Caco-2 (cell line): ENCODE results near the gene PSRC1. TPM values are rescaled to one million over a fixed set of nuclear protein-coding genes. Genes with fewer than 3 reads are reported as not detected.

Experiments
- BruUV-seq: library from RNA; stranded (reverse); fragments of 400-500 nt; replicated peaks from 2 replicates; lab custom pipeline; 2021; lab: Mats Ljungman, UMichigan
- CTCF ChIA-PET: fragments of 300-600 bp; sonication (Branson Sonifier 250); formaldehyde crosslinking; loops from one replicate; lab custom pipeline; 2022; ENCODE audit warnings: antibody characterized with exemption; lab: Charles Lee
- POLR2A ChIA-PET: fragments of 300-600 bp; sonication (Branson Sonifier 250); formaldehyde crosslinking; loops from one replicate; lab custom pipeline; 2022; ENCODE audit warnings: antibody characterized with exemption; lab: Charles Lee
- DNase-seq, 2 experiments: peaks; one replicate each; pipeline versions ENCODE4 v3.0.0 to v3.0.0-alpha.2; 2020 to 2022
- H3K27me3 ChIP-seq: replicated peaks from 2 replicates; pipeline ENCODE4 v1.6.0; 2011; ENCODE audit warnings: low read length; ENCODE audit not compliant: control insufficient read depth, insufficient read depth
- H3K36me3 ChIP-seq: 2 replicates; pipeline ENCODE4 v1.5.1; 2011; ENCODE audit warnings: low read length; ENCODE audit not compliant: control insufficient read depth, insufficient read depth
- H3K4me1 ChIP-seq: fragments of 250-450 bp; sonication (Bioruptor Pico); 2 replicates; pipeline ENCODE4 v1.5.1; 2020; ENCODE audit warnings: mild to moderate bottlenecking
- H3K4me3 ChIP-seq: 2 replicates; pipeline ENCODE4 v1.5.1; 2011; ENCODE audit warnings: low read depth, mild to moderate bottlenecking, control low read depth, low read length
- H3K9me3 ChIP-seq: fragments of 250-450 bp; sonication (Bioruptor Pico); 2 replicates; pipeline ENCODE4 v1.5.1; 2020; ENCODE audit warnings: mild to moderate bottlenecking, moderate library complexity
- H3K27ac Mint-ChIP-seq: one replicate; pipeline ENCODE4 v1.8.0; 2022; ENCODE audit warnings: mixed read lengths; ENCODE audit not compliant: unreplicated experiment
- H3K27me3 Mint-ChIP-seq: one replicate; pipeline ENCODE4 v1.8.0; 2022; ENCODE audit warnings: mixed read lengths; ENCODE audit not compliant: insufficient read depth, unreplicated experiment
- H3K36me3 Mint-ChIP-seq: one replicate; pipeline ENCODE4 v1.8.0; 2022; ENCODE audit warnings: mild to moderate bottlenecking, mixed read lengths; ENCODE audit not compliant: insufficient read depth, unreplicated experiment
- H3K4me1 Mint-ChIP-seq: one replicate; pipeline ENCODE4 v1.8.0; 2022; ENCODE audit warnings: low read depth, mixed read lengths; ENCODE audit not compliant: unreplicated experiment
- H3K4me3 Mint-ChIP-seq: one replicate; pipeline ENCODE4 v1.8.0; 2022; ENCODE audit warnings: mild to moderate bottlenecking, moderate library complexity, mixed read lengths; ENCODE audit not compliant: unreplicated experiment
- H3K9me3 Mint-ChIP-seq: one replicate; pipeline ENCODE4 v1.8.0; 2022; ENCODE audit warnings: mixed read lengths; ENCODE audit not compliant: unreplicated experiment
- CTCF ChIP-seq, 2 experiments: fragments of 200-600 bp in 1 of 2; IDR thresholded peaks; 1 replicate in 1 of 2; 2 replicates in 1 of 2; pipeline versions ENCODE4 v1.5.1 to v1.8.0; 2011 to 2022; ENCODE audit warnings: antibody characterized with exemption in 1 of 2, control low read depth in 1 of 2, inconsistent platforms in 1 of 2, low read depth in 1 of 2, low read length in 1 of 2, mild to moderate bottlenecking in 1 of 2, moderate library complexity in 1 of 2; ENCODE audit not compliant: insufficient read depth in 1 of 2, severe bottlenecking in 1 of 2, unreplicated experiment in 1 of 2
- intact Hi-C: fragments of 100-400 bp; cut with micrococcal nuclease; formaldehyde crosslinking; loops from one replicate; pipeline ENCODE4 v1.10.0; 2022; ENCODE audit not compliant: unreplicated experiment
- total RNA-seq: library from RNA; stranded (reverse); gene quantifications from 2 replicates; pipeline ENCODE4 v1.2.3, GENCODE V29; 2022

PSRC1 gene
- total RNA-seq, 1 experiment from 2014 or later: 24.9 TPM

GRCh38 chr1:109258481-109259466 is 24.2 kb downstream of the PSRC1 start:
- BruUV-seq: no TSS peak

GRCh38 chr1:109257682-109258421 is 25.1 kb downstream of the PSRC1 start:
- Mint-ChIP-seq H3K4me1 (peaks cover 7% of the 10 kb centered on the region), H3K27me3 (no peaks in the 10 kb centered on the region), H3K4me3 (no peak overlapping the region), H3K27ac (no peak overlapping the region), H3K36me3 (peaks cover 5% of the 10 kb centered on the region), H3K9me3 (no peaks in the 10 kb centered on the region)
- DNase-seq: no peak
- no peaks in the 10 kb centered on the region for H3K9me3 ChIP-seq
- ChIA-PET CTCF (interaction anchor here (0.6 kb wide), 1 partner anchor 235 kb away, joined by 3 read pairs; no protein-coding TSS in a partner anchor), POLR2A (no interaction called here)
- no TSS peak for BruUV-seq
- peaks cover 9% of the 10 kb centered on the region for H3K4me1 ChIP-seq
- H3K36me3 ChIP-seq: no peaks in the 10 kb centered on the region
- H3K4me3 ChIP-seq: no peak overlapping the region
- intact Hi-C loops: no loop called here
- no peak for TF ChIP-seq CTCF (IDR thresholded peaks at IDR 0.05; ENCODE audit: insufficient read depth in 1 of 2, low read depth in 1 of 2, low read length in 1 of 2, severe bottlenecking in 1 of 2, unreplicated experiment in 1 of 2)
- H3K27me3 ChIP-seq: no peaks in the 10 kb centered on the region

More at GRCh38 chr1:109258481-109259466, 24.2 kb downstream of the PSRC1 start:
- POLR2A ChIA-PET: no interaction called here
- no peaks in the 10 kb centered on the region for H3K9me3 Mint-ChIP-seq
- Histone ChIP-seq H3K4me1 (peaks cover 9% of the 10 kb centered on the region), H3K4me3 (no peak overlapping the region), H3K27me3 (no peaks in the 10 kb centered on the region), H3K36me3 (no peaks in the 10 kb centered on the region), H3K9me3 (no peaks in the 10 kb centered on the region)
- intact Hi-C loops: no loop called here
- DNase-seq: no peak
- peaks cover 7% of the 10 kb centered on the region for H3K4me1 Mint-ChIP-seq
- CTCF ChIA-PET: interaction anchor here (1.5 kb wide), 1 partner anchor 139 kb away, joined by 4 read pairs; the partner anchor contains the start of gene SORT1
- H3K27ac Mint-ChIP-seq: no peak overlapping the region
- H3K36me3 Mint-ChIP-seq: no peaks in the 10 kb centered on the region
- no peak overlapping the region for H3K4me3 Mint-ChIP-seq
- no peaks in the 10 kb centered on the region for H3K27me3 Mint-ChIP-seq
- TF ChIP-seq CTCF (IDR thresholded peaks at IDR 0.05; ENCODE audit: insufficient read depth in 1 of 2, low read depth in 1 of 2, low read length in 1 of 2, severe bottlenecking in 1 of 2, unreplicated experiment in 1 of 2): no peak
